Stimulated activated CD4-positive, alpha-beta T cell treated with anti-CD3 and anti-CD28 coated beads, Interleukin-4, amount 100 ng/mL, for 1 hour (primary cell): ENCODE data around the gene SSNA1.

Experiments used
- DNase-seq: peaks from one replicate; pipeline ENCODE4 v3.0.0-alpha.2; 2020

SSNA1 gene

GRCh38 chr9:137223078-137223970 is 34.8 kb downstream of the SSNA1 start:
- DNase-seq = peak; percentile 98

GRCh38 chr9:137224830-137225694 is 36.6 kb downstream of the SSNA1 start, which contains the start of gene CYSRT1:
Gene CYSRT1, plus strand, starts transcription at chr9:137225174. Its CDS starts 448 bp downstream, at chr9:137225622.
- DNase-seq = no peak

- DNase-seq = no peak
Measured at GRCh38 chr9:137225699-137226331, 37.3 kb downstream of the SSNA1 start.

GRCh38 chr9:137226338-137227053 is 38.0 kb downstream of the SSNA1 start:
- DNase-seq = no peak

GRCh38 chr9:137227054-137227852 is 38.8 kb downstream of the SSNA1 start, which contains the start of gene RNF224:
Gene RNF224, plus strand, starts transcription at chr9:137227502. Its CDS starts 834 bp downstream, at chr9:137228336.
- peak; percentile 82 for DNase-seq

DNA sequence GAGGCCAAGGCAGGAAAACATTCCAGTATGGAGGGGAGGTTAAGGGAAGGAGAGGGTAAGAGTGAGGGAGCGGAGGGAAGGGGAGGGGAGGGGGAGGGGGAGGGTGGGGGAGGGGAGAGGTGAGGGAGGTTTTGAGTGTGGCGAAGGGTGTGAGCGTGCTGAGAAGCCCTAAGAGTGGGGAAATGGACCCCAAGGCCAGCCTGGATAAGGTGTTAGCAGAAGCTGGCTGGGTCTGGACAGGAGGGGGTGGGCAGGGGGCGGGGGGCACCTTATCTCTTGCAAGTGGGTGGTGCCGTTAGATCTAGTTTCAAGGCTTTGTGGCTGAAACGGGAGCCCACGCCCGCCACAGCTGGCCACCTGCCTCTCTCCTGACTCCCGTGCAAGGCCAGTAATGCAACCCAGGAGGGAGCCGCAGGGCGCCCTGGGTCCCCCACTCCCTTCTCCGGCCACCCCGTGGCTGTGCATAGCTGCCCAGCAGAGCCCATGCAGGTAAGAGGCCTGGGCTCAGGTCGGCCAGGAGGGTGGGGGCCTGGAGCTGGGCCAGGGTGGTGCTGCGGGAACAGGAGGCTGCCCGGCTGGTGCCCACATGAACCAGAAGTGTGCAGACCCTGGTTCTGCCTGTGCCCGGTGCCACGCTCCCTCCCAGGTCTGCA is 39.5 kb downstream of the SSNA1 start:
- DNase-seq = no peak

DNA sequence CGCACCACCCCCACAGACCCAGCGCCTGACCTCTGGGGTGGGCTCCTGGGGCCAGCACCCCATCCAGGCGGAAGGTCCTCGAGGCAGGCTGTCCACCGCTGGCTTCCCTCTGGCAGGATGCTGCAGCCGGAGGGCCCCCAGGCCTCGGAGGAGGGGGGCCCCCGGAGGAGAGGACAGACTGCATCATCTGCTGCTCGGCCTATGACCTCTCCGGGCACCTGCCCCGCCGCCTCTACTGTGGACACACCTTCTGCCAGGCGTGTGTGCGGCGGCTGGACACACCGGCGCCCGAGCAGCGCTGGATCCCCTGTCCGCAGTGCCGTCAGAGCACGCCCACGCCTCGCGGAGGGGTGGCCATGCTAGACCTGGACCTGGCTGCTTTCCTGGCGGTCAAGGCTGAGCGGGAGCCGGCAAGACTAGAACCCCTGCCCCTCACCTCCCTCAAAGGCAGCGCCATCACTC is 40.1 kb downstream of the SSNA1 start:
- no peak for DNase-seq

DNA sequence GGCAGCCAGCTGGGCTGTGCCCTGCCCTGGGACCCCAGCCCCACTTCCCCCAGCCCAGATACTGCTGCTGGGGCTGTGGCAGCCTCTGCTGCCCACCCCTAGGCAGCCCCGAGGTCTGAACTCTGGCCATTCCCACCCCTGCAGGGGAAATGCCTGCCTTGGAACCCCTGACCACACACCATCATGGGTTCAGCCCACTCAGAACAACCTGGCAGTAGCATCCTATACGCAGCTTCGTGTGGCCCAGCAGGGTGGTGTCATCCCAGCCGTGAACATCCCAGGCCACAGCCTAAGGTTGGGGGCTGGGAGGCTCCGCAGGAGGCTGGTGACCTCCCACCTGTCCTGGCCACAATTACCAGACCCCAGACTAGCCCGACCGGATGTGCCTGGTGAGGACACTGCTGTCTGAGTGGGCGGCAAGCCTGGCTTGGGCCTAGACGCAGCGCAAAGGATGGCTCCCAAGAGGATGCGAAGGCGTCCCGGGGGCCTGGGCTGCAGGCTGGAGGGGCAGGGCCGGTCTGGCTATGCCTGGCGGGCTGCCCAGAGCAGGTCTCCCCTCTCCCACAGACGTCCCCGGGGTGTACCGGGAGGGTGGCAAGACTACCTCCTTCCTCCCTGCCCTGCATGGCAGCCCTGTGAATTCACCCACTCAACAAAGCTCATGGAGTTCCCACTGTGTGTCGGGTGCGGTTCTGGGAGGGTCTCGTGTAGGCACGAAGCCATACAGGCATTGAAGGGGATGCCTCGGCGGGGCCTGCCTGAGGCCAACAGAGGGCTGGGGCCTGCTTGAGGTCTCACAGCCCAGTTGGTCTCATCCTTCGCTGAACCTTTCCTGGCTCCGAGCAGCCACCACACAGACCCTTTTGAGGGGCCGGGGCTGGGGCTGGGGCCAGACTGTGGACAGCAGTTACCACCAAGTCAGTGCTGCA is 40.8 kb downstream of the SSNA1 start:
- DNase-seq = no peak

DNA sequence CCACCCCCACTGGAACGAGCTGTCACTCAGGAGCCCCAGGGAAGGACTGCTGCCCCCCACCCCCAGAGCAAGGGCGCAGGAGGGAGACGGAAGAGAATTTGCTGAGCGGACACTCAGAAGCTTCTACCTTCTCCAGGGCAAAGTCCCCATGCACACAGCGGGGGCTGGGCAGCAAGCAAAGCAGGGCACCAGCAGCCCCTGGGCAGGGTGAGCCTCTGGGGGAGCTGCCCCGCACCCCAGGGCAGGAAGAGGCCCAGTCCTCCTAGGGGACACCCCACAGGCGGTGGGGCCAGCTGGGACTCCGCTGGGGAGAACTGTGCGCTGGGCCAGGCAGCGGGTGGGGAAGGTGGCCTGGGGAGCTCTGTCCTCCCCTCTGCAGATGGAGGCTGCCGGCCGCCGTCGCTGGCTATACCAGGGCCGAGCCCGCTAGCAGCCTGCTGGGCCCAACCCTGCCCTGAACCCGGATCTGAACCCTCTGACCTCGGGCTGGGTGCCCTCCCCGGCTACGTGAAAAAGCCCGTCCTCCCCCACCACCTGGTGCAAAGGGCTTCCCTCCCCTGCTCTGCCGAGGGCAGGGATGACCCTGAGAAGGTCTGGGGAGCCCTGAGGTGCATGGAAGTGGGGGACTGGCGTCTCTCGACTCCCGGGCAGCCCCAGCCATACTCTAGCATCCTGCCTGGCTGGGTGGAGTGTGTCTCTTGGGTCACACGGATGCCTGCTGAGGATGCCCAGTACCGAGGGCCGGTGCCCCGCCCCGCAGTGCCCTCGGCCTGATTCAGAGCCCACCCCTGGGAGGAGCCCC is 41.6 kb downstream of the SSNA1 start:
- no peak for DNase-seq

DNA sequence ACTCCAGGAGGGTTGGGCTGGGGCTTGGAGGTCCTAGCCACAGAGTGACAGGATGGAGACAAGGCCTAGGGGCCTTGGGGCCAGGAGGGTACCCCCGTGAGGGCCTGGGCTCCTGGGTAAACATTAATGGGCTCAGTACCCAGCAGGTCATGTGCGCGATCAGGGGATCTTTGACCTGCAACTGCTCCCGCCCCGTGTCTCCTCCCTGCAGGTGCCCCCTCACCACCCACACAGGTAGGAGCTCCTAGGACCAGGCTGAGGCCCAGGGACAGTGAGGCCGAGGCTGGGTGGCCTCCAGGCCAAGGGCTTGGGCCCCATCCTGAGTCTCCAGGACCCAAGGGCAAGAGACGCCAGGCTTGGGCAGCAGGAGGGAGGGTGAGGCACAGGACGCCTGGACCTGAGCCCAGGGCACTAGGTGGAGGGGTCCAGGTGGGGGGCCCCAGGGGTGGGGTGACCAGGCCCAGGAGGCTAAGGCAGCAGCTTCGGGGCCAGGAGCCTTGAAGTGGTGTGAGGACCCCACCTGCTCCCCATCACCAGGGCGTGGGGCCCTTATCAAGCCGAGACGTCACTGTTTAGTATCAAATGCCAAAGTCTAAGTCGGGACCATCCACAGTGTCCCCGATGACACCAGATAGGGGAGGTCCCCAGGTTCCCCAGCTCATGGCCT is 42.4 kb downstream of the SSNA1 start, which contains the start of gene SLC34A3:
TSS of gene SLC34A3 (plus strand) at position 197 of the 667 bp plus-strand sequence. CDS start 802 bp downstream, outside the sequence.
- no peak for DNase-seq

- DNase-seq = no peak
Measured at GRCh38 chr9:137231372-137232039, 43.0 kb downstream of the SSNA1 start.

- DNase-seq = no peak
Measured at GRCh38 chr9:137232101-137232500, 43.6 kb downstream of the SSNA1 start.

GRCh38 chr9:137232510-137232909 is 44.0 kb downstream of the SSNA1 start:
- DNase-seq = no peak

GRCh38 chr9:137233143-137233980 is 44.9 kb downstream of the SSNA1 start:
- no peak for DNase-seq

DNA sequence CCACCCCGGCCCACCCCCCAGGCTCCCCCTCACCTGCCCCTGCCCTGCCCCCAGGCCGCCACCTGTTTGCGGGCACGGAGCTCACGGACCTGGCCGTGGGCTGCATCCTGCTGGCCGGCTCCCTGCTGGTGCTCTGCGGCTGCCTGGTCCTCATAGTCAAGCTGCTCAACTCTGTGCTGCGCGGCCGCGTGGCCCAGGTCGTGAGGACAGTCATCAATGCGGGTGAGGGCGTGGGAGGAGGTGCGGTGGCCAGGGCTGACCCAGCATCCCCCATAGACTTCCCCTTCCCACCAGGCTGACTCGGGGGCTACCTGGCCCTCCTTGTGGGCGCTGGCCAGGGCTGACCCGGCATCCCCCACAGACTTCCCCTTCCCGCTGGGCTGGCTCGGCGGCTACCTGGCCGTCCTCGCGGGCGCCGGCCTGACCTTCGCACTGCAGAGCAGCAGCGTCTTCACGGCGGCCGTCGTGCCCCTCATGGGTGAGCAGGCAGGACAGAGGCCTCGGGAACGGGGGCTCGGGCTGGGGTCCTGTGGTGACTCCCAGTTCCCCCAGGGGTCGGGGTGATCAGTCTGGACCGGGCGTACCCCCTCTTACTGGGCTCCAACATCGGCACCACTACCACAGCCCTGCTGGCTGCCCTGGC is 45.7 kb downstream of the SSNA1 start:
- no peak for DNase-seq
